ENCODE measurements around the gene MUC2. TPM values are rescaled to one million over a fixed set of nuclear protein-coding genes. Genes with fewer than 3 reads are reported as not detected.

Gene MUC2
- total and polyA plus RNA-seq, 2 donors (not counting 1 experiment from before 2014, with no cell fraction given) = not detected

GRCh38 chr11:1103401-1104360 lies 29.0 kb downstream of the MUC2 start:
- DNase-seq (no peak), ATAC-seq (ENCODE audit: low read depth) (no peak)
- Histone ChIP-seq H3K9me3 (ENCODE audit: control extremely low read depth in 1 of 3, control insufficient read depth in 2 of 3, insufficient read depth in 1 of 3, low read length in 2 of 3) (peaks cover 0 to 19% (median 0%) of the 10 kb centered on the region in 3 donors), H3K4me1 (ENCODE audit: control insufficient read depth in 2 of 2, insufficient read depth in 2 of 2, low read length in 2 of 2) (no peaks in the 10 kb centered on the region), H3K4me2 (replicated peaks; ENCODE audit: low read depth, low read length, poor library complexity, severe bottlenecking) (no peak overlapping the region), H3K36me3 (replicated peaks in 1 of 2; ENCODE audit: control extremely low read depth in 1 of 2, control insufficient read depth in 1 of 2, extremely low read depth in 1 of 2, insufficient read depth in 2 of 2, low read length in 1 of 2) (no peaks in the 10 kb centered on the region), H3K9ac (ENCODE audit: low read length) (no peak overlapping the region), H2AFZ (ENCODE audit: insufficient read depth, low read depth, low read length, poor library complexity, severe bottlenecking) (no peak overlapping the region), H3K4me3 (ENCODE audit: control extremely low read depth in 1 of 5, extremely low read depth in 1 of 5, insufficient read depth in 1 of 5, low read depth in 2 of 5, low read length in 4 of 5) (no peak overlapping the region), H4K20me1 (ENCODE audit: control insufficient read depth, insufficient read depth, low read length, poor library complexity, severe bottlenecking) (no peaks in the 10 kb centered on the region), H3K27ac (ENCODE audit: low read length in 2 of 2) (no peak overlapping the region), H3K79me2 (ENCODE audit: control insufficient read depth, insufficient read depth, low read length) (no peaks in the 10 kb centered on the region), H3K27me3 (replicated peaks in 1 of 4; ENCODE audit: control extremely low read depth in 1 of 4, control insufficient read depth in 3 of 4, insufficient read depth in 4 of 4, low read length in 3 of 4) (peaks cover 0 to 5% (median 0%) of the 10 kb centered on the region in 4 experiments)
- Mint-ChIP-seq H3K9me3 (ENCODE audit: insufficient read depth) (no peaks in the 10 kb centered on the region), H3K27me3 (no peaks in the 10 kb centered on the region), H3K27ac (no peak overlapping the region), H3K4me1 (no peaks in the 10 kb centered on the region), H3K4me3 (no peak overlapping the region)
- WGBS (ENCODE audit: insufficient coverage) = 84% methylated on average over 37 of the region's 44 CpGs
- POLR2A ChIA-PET = no interaction called here
- CTCF ChIA-PET = no interaction called here
- intact Hi-C loops (cut with micrococcal nuclease) = no loop called here
- TF ChIP-seq, protein P1, sequence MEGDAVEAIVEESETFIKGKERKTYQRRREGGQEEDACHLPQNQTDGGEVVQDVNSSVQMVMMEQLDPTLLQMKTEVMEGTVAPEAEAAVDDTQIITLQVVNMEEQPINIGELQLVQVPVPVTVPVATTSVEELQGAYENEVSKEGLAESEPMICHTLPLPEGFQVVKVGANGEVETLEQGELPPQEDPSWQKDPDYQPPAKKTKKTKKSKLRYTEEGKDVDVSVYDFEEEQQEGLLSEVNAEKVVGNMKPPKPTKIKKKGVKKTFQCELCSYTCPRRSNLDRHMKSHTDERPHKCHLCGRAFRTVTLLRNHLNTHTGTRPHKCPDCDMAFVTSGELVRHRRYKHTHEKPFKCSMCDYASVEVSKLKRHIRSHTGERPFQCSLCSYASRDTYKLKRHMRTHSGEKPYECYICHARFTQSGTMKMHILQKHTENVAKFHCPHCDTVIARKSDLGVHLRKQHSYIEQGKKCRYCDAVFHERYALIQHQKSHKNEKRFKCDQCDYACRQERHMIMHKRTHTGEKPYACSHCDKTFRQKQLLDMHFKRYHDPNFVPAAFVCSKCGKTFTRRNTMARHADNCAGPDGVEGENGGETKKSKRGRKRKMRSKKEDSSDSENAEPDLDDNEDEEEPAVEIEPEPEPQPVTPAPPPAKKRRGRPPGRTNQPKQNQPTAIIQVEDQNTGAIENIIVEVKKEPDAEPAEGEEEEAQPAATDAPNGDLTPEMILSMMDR (IDR thresholded peaks at IDR 0.05) = no peak
- TF ChIP-seq EZH2 (IDR thresholded peaks at IDR 0.05; ENCODE audit: borderline replicate concordance, insufficient read depth, low read depth, low read length, poor library complexity, severe bottlenecking) = no peak
